Measurements from ENCODE around the gene ICOSLG.
A peak's percentile ranks its signal among the peaks of the same experiment; 100 is the strongest.

Gene ICOSLG

DNA sequence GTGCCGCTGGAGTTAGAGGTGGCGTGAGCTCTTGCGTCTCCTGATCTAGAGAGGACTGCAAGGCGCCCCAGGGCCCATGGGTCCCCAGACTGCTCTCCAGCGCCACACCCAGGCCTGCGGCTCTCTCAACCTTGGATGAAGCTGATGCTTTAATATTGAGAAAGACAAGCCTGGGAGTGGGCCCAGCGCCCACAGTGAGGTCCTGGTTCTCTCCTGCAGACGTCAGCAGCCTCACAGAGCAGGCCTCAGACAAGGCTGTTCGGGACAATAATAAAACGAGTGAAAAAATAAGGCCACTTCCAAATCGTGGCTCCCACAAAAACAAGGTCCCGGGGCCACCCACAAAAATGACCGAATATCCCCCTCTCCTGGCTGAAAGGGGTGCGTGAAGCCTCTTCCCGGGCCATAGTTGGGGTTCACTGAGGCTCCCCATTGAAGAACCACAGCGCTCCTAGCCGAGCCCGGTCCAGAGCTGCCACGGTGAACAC, 27.0 kb upstream of the ICOSLG start:
- H3K4me2 ChIP-seq (ENCODE audit: insufficient read depth, low read length): no peak overlapping the region
- no peak for DNase-seq

GRCh38 chr21:44265734-44266270, 25.1 kb upstream of the ICOSLG start:
- Histone ChIP-seq H3K9ac (ENCODE audit: low read depth, low read length) (no peak overlapping the region), H3K27me3 (ENCODE audit: insufficient read depth, low read length, poor library complexity) (no peaks in the 10 kb centered on the region), H3K4me2 (ENCODE audit: insufficient read depth, low read length) (no peak overlapping the region), H3K79me2 (ENCODE audit: insufficient read depth, low read length) (no peaks in the 10 kb centered on the region), H4K20me1 (ENCODE audit: insufficient read depth, low read length) (no peaks in the 10 kb centered on the region), H3K27ac (ENCODE audit: low read length) (no peak overlapping the region), H3K4me1 (ENCODE audit: insufficient read depth, low read length) (no peaks in the 10 kb centered on the region), H3K4me3 (ENCODE audit: low read depth in 1 of 2, low read length in 2 of 2) (no peak overlapping the region), H2AFZ (ENCODE audit: low read depth, low read length) (no peak overlapping the region), H3K9me3 (ENCODE audit: insufficient read depth, low read length, severe bottlenecking) (no peaks in the 10 kb centered on the region), H3K36me3 (ENCODE audit: insufficient read depth, low read length) (no peaks in the 10 kb centered on the region)
- ATAC-seq (ENCODE audit: insufficient read depth, low read depth): no peak
- no peak for DNase-seq
- TF ChIP-seq, protein P1, sequence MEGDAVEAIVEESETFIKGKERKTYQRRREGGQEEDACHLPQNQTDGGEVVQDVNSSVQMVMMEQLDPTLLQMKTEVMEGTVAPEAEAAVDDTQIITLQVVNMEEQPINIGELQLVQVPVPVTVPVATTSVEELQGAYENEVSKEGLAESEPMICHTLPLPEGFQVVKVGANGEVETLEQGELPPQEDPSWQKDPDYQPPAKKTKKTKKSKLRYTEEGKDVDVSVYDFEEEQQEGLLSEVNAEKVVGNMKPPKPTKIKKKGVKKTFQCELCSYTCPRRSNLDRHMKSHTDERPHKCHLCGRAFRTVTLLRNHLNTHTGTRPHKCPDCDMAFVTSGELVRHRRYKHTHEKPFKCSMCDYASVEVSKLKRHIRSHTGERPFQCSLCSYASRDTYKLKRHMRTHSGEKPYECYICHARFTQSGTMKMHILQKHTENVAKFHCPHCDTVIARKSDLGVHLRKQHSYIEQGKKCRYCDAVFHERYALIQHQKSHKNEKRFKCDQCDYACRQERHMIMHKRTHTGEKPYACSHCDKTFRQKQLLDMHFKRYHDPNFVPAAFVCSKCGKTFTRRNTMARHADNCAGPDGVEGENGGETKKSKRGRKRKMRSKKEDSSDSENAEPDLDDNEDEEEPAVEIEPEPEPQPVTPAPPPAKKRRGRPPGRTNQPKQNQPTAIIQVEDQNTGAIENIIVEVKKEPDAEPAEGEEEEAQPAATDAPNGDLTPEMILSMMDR (IDR thresholded peaks at IDR 0.05; ENCODE audit: borderline replicate concordance, extremely low read depth, low read length, poor library complexity, severe bottlenecking): no peak
- no peak for TF ChIP-seq EZH2 (IDR thresholded peaks at IDR 0.05; ENCODE audit: borderline replicate concordance, low read depth, low read length, severe bottlenecking)

More for the DNA sequence above, 27.0 kb upstream of the ICOSLG start:
- Histone ChIP-seq H4K20me1 (ENCODE audit: insufficient read depth, low read length) (no peaks in the 10 kb centered on the region), H2AFZ (ENCODE audit: low read depth, low read length) (no peak overlapping the region), H3K9ac (ENCODE audit: low read depth, low read length) (no peak overlapping the region), H3K36me3 (ENCODE audit: insufficient read depth, low read length) (no peaks in the 10 kb centered on the region), H3K79me2 (ENCODE audit: insufficient read depth, low read length) (no peaks in the 10 kb centered on the region), H3K9me3 (ENCODE audit: insufficient read depth, low read length, severe bottlenecking) (no peaks in the 10 kb centered on the region), H3K4me3 (ENCODE audit: low read depth in 1 of 2, low read length in 2 of 2) (no peak overlapping the region), H3K27ac (ENCODE audit: low read length) (no peak overlapping the region), H3K4me1 (ENCODE audit: insufficient read depth, low read length) (no peaks in the 10 kb centered on the region), H3K27me3 (ENCODE audit: insufficient read depth, low read length, poor library complexity) (no peaks in the 10 kb centered on the region)
- ATAC-seq (ENCODE audit: insufficient read depth, low read depth): no peak
- TF ChIP-seq, protein P1 (IDR thresholded peaks at IDR 0.05; ENCODE audit: borderline replicate concordance, extremely low read depth, low read length, poor library complexity, severe bottlenecking): peak; percentile 12
- TF ChIP-seq EZH2 (IDR thresholded peaks at IDR 0.05; ENCODE audit: borderline replicate concordance, low read depth, low read length, severe bottlenecking): no peak

GRCh38 chr21:44263768-44264167, 23.0 kb upstream of the ICOSLG start:
- no peaks in the 10 kb centered on the region for H4K20me1 ChIP-seq (ENCODE audit: insufficient read depth, low read length)
- no peaks in the 10 kb centered on the region for H3K27me3 ChIP-seq (ENCODE audit: insufficient read depth, low read length, poor library complexity)
- no peak overlapping the region for H3K4me2 ChIP-seq (ENCODE audit: insufficient read depth, low read length)
- no peaks in the 10 kb centered on the region for H3K4me1 ChIP-seq (ENCODE audit: insufficient read depth, low read length)
- no peak overlapping the region for H3K4me3 ChIP-seq (ENCODE audit: low read depth in 1 of 2, low read length in 2 of 2)
- no peaks in the 10 kb centered on the region for H3K36me3 ChIP-seq (ENCODE audit: insufficient read depth, low read length)
- no peak for TF ChIP-seq EZH2 (IDR thresholded peaks at IDR 0.05; ENCODE audit: borderline replicate concordance, low read depth, low read length, severe bottlenecking)
- TF ChIP-seq, protein P1 (IDR thresholded peaks at IDR 0.05; ENCODE audit: borderline replicate concordance, extremely low read depth, low read length, poor library complexity, severe bottlenecking): no peak
- H3K27ac ChIP-seq (ENCODE audit: low read length): no peak overlapping the region
- DNase-seq: no peak
- no peak overlapping the region for H3K9ac ChIP-seq (ENCODE audit: low read depth, low read length)
- no peak overlapping the region for H2AFZ ChIP-seq (ENCODE audit: low read depth, low read length)
- no peak for ATAC-seq (ENCODE audit: insufficient read depth, low read depth)
- H3K9me3 ChIP-seq (ENCODE audit: insufficient read depth, low read length, severe bottlenecking): no peaks in the 10 kb centered on the region
- no peaks in the 10 kb centered on the region for H3K79me2 ChIP-seq (ENCODE audit: insufficient read depth, low read length)

Measured in DND-41 (cell line).